T-cell (primary cell): ENCODE measurements around the gene FA2H. TPM values are rescaled to one million over a fixed set of nuclear protein-coding genes. Genes with fewer than 3 reads are reported as not detected.
"Not testable (repeated sequence)": the region's sequence is repeated elsewhere in the genome, so short reads cannot be mapped to it uniquely, and the experiment has no call there.

Experiments
- ATAC-seq, 4 experiments: fragments of 200-7000 bp in 3 of 4; fragments of 150-1000 bp in 1 of 4; cut with Tn5 transposase; replicated peaks in 1 of 4; 1 replicate in 3 of 4; 2 replicates in 1 of 4; pipeline ENCODE4 v1.10.0; 2021; ENCODE audit warnings: moderate library complexity in 3 of 4, mild to moderate bottlenecking in 2 of 4, moderate number of reproducible peaks in 1 of 4
- CTCF ChIA-PET, 2 donors: fragments of 300-600 bp; sonication (Branson Sonifier 250); formaldehyde crosslinking; loops; one replicate each; lab custom pipeline; 2022; ENCODE audit warnings: antibody characterized with exemption in 2 of 2; lab: Charles Lee
- POLR2A ChIA-PET, 2 donors: fragments of 300-600 bp; sonication (Branson Sonifier 250); formaldehyde crosslinking; loops; one replicate each; lab custom pipeline; 2022; ENCODE audit warnings: antibody characterized with exemption in 2 of 2; lab: Charles Lee
- DNase-seq, 35 experiments: peaks; one replicate each; pipeline versions ENCODE4 v3.0.0 to v3.0.0-alpha.2; 2013 to 2023
- H3K27ac ChIP-seq: one replicate; pipeline ENCODE4 v1.5.1; 2013; ENCODE audit warnings: low read length
- H3K27me3 ChIP-seq, 2 experiments: replicated peaks in 1 of 2; 1 replicate in 1 of 2; 2 replicates in 1 of 2; pipeline versions ENCODE4 v1.6.1 to v1.7.0; 2013; ENCODE audit warnings: low read length in 1 of 2, mixed read lengths in 1 of 2; ENCODE audit not compliant: control insufficient read depth in 2 of 2, insufficient read depth in 2 of 2; ENCODE audit errors: extremely low read depth in 1 of 2
- H3K36me3 ChIP-seq, 2 donors: 1 replicate in 1 of 2; 2 replicates in 1 of 2; pipeline versions ENCODE4 v1.6.1 to v1.7.0; 2013; ENCODE audit warnings: low read length in 1 of 2; ENCODE audit not compliant: control insufficient read depth in 2 of 2, insufficient read depth in 1 of 2; ENCODE audit errors: extremely low read depth in 1 of 2
- H3K4me1 ChIP-seq, 2 experiments: 1 replicate in 1 of 2; 2 replicates in 1 of 2; pipeline versions ENCODE4 v1.6.1 to v1.7.0; 2013; ENCODE audit warnings: low read length in 2 of 2, mixed read lengths in 1 of 2; ENCODE audit not compliant: insufficient read depth in 2 of 2, control insufficient read depth in 1 of 2; ENCODE audit errors: extremely low read depth in 1 of 2
- H3K4me3 ChIP-seq, 2 donors: 1 replicate in 1 of 2; 2 replicates in 1 of 2; pipeline versions ENCODE4 v1.5.1 to v1.7.0; 2013; ENCODE audit warnings: mild to moderate bottlenecking in 2 of 2, low read length in 1 of 2, moderate library complexity in 1 of 2; ENCODE audit not compliant: control insufficient read depth in 1 of 2; ENCODE audit errors: extremely low read depth in 1 of 2
- H3K9me3 ChIP-seq: 2 replicates; pipeline ENCODE4 v1.7.0; 2013
- H3K27ac Mint-ChIP-seq, 2 donors: one replicate each; pipeline ENCODE4 v1.8.0; 2020 to 2021; ENCODE audit warnings: mild to moderate bottlenecking in 2 of 2, mixed read lengths in 2 of 2
- H3K27me3 Mint-ChIP-seq, 2 donors: one replicate each; pipeline ENCODE4 v1.8.0; 2021 to 2022; ENCODE audit warnings: mixed read lengths in 2 of 2
- H3K36me3 Mint-ChIP-seq: one replicate; pipeline ENCODE4 v1.8.0; 2021; ENCODE audit warnings: mixed read lengths
- H3K4me1 Mint-ChIP-seq, 3 donors: one replicate each; pipeline ENCODE4 v1.8.0; 2020 to 2022; ENCODE audit warnings: mixed read lengths in 3 of 3, mild to moderate bottlenecking in 1 of 3
- H3K4me3 Mint-ChIP-seq, 3 donors: one replicate each; pipeline ENCODE4 v1.8.0; 2020 to 2022; ENCODE audit warnings: mild to moderate bottlenecking in 3 of 3, mixed read lengths in 3 of 3, moderate library complexity in 3 of 3
- H3K9me3 Mint-ChIP-seq, 3 donors: one replicate each; pipeline ENCODE4 v1.8.0; 2020 to 2022; ENCODE audit warnings: mixed read lengths in 3 of 3
- WGBS: methylation state at CpG from one replicate; pipeline ENCODE4 v1.1.5; 2013; ENCODE audit warnings: missing lambda C conversion rate; ENCODE audit not compliant: insufficient coverage; 5-methylcytosine and 5-hydroxymethylcytosine counted together
- total RNA-seq, 35 experiments: library from RNA in 6 of 35; stranded (reverse) in 6 of 35; fragments of 120-200 nt in 1 of 35; gene quantifications; one replicate each; pipeline versions ENCODE4 v1.2.1 to v1.2.4 and lab custom pipeline; 2013 to 2026

Gene FA2H
- total RNA-seq, 5 donors from 2014 or later (not counting 1 experiment from before 2014, with no cell fraction given) = 0.23 to 0.39 (median 0.35) TPM; not detected in 2

DNA sequence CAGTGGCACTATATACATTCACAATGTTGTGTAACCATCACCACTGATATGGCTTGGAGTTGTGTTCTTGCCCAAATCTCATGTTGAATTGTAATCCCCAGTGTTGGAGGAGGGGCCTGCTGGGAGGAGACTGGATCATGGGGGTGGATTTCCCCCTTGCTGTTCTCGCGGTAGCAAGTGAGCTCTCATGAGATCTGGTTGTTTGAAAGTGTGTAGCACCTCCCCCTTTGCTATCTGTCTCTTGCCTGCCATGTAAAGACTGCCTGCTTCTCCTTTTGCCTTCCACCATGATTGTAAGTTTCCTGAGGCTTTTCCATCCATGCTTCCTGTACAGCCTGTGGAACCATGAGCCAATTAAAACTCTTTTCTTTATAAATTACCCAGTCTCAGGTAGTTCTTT is 17.1 kb upstream of the FA2H start:
- CTCF ChIA-PET = not testable (repeated sequence)

GRCh38 chr16:74788108-74788507 is 13.5 kb upstream of the FA2H start:
- no peaks in the 10 kb centered on the region for H3K4me1 Mint-ChIP-seq
- DNase-seq (no peak), ATAC-seq (no peak)
- H3K9me3 Mint-ChIP-seq = peaks cover 0 to 2% (median 0%) of the 10 kb centered on the region in 3 donors
- Histone ChIP-seq H3K9me3 (no peaks in the 10 kb centered on the region), H3K27ac (no peak overlapping the region), H3K36me3 (no peaks in the 10 kb centered on the region), H3K4me3 (no peak overlapping the region), H3K4me1 (no peaks in the 10 kb centered on the region), H3K27me3 (peaks cover 0 to 3% of the 10 kb centered on the region in 2 experiments)
- ChIA-PET CTCF (no interaction called here), POLR2A (no interaction called here)
- no peak overlapping the region for H3K27ac Mint-ChIP-seq
- peaks cover 8 to 16% of the 10 kb centered on the region in 2 donors for H3K27me3 Mint-ChIP-seq
- H3K4me3 Mint-ChIP-seq = no peak overlapping the region
- no peaks in the 10 kb centered on the region for H3K36me3 Mint-ChIP-seq
- 82% methylated on average over 2 of the region's 7 CpGs for WGBS

More for the DNA sequence above, 17.1 kb upstream of the FA2H start:
- H3K27ac Mint-ChIP-seq, H3K4me1 Mint-ChIP-seq, H3K4me3 ChIP-seq, H3K9me3 Mint-ChIP-seq, DNase-seq, POLR2A ChIA-PET, ATAC-seq, H3K4me1 ChIP-seq, H3K4me3 Mint-ChIP-seq, H3K9me3 ChIP-seq, H3K27me3 ChIP-seq, H3K36me3 ChIP-seq, H3K27ac ChIP-seq, H3K36me3 Mint-ChIP-seq: not testable (repeated sequence)
- peaks cover 21 to 33% of the 10 kb centered on the region in 2 donors for H3K27me3 Mint-ChIP-seq
- 90% methylated on average over 2 of the region's 2 CpGs for WGBS

GRCh38 chr16:74785031-74785430 is 10.4 kb upstream of the FA2H start:
- H3K4me1 Mint-ChIP-seq = no peaks in the 10 kb centered on the region
- H3K27me3 ChIP-seq = peaks cover 0 to 3% of the 10 kb centered on the region in 2 experiments
- no peaks in the 10 kb centered on the region for H3K4me1 ChIP-seq
- H3K4me3 ChIP-seq = no peak overlapping the region
- H3K36me3 Mint-ChIP-seq = no peaks in the 10 kb centered on the region
- no peak for DNase-seq
- ChIA-PET POLR2A (no interaction called here), CTCF (no interaction called here)
- H3K27ac Mint-ChIP-seq = no peak overlapping the region
- WGBS = 84% methylated on average over 3 of the region's 4 CpGs
- ATAC-seq = no peak
- H3K27ac ChIP-seq = no peak overlapping the region
- H3K36me3 ChIP-seq = no peaks in the 10 kb centered on the region
- no peak overlapping the region for H3K4me3 Mint-ChIP-seq
- no peaks in the 10 kb centered on the region for H3K9me3 ChIP-seq
- no peaks in the 10 kb centered on the region for H3K9me3 Mint-ChIP-seq
- H3K27me3 Mint-ChIP-seq = peaks cover 8 to 14% of the 10 kb centered on the region in 2 donors

DNA sequence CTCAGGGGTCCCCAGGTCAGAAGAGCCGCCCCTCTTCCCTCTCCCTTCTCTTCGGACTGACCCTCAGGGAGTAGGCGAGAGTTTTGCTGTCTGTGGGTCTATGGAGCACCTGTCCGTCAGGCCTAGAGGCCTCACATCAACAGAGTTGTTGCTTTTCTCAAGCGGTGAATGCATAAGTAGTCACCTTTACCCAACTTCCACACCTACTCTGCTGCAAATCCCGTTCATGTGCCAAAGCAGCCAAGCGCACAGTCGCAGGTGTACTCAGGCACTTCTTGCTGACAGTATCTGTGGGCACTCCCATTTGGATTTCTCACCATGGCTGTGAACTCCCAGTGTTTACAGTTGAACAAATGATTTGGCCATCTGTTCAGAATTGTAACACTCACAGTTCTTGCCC is 4.0 kb upstream of the FA2H start:
- peaks cover 0 to 31% of the 10 kb centered on the region in 2 experiments for H3K27me3 ChIP-seq
- ChIA-PET CTCF (no interaction called here), POLR2A (no interaction called here)
- peaks cover 20 to 23% of the 10 kb centered on the region in 2 donors for H3K27me3 Mint-ChIP-seq
- DNase-seq = no peak
- H3K27ac Mint-ChIP-seq = no peak overlapping the region
- WGBS = 88% methylated on average over 7 of the region's 8 CpGs
- H3K9me3 ChIP-seq = no peaks in the 10 kb centered on the region
- H3K36me3 ChIP-seq = no peaks in the 10 kb centered on the region
- ATAC-seq = no peak
- peaks cover 4 to 9% of the 10 kb centered on the region in 2 experiments for H3K4me1 ChIP-seq
- H3K27ac ChIP-seq = no peak overlapping the region
- no peak overlapping the region for H3K4me3 ChIP-seq
- H3K4me1 Mint-ChIP-seq = peaks cover 6 to 11% (median 11%) of the 10 kb centered on the region in 3 donors
- no peak overlapping the region for H3K4me3 Mint-ChIP-seq
- H3K9me3 Mint-ChIP-seq = no peaks in the 10 kb centered on the region
- H3K36me3 Mint-ChIP-seq = no peaks in the 10 kb centered on the region

DNA sequence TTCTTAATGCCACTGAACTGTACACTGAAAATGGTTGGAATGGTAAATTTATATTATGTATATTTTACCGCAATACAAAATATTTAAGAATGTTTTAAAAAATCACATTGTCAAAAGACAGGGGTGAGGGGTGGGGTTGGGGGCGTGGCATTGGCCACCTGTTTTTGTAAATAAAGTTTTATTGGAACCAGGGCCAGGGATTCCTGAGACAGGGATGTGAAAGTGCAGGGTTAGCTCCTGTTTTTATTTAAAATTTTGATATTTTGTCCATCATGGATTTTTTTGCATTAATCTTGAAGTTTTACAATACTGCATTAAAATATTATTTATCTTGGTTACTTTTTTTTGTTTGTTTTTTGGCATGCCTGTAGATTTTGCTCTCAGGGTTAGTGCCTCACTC is 2.3 kb upstream of the FA2H start:
- H3K27ac Mint-ChIP-seq = no peak overlapping the region
- Histone ChIP-seq H3K4me1 (peaks cover 4 to 9% of the 10 kb centered on the region in 2 experiments), H3K27me3 (peaks cover 0 to 40% of the 10 kb centered on the region in 2 experiments), H3K36me3 (no peaks in the 10 kb centered on the region), H3K9me3 (no peaks in the 10 kb centered on the region), H3K4me3 (no peak overlapping the region), H3K27ac (no peak overlapping the region)
- peaks cover 32 to 37% of the 10 kb centered on the region in 2 donors for H3K27me3 Mint-ChIP-seq
- CTCF ChIA-PET = no interaction called here
- POLR2A ChIA-PET = no interaction called here
- WGBS = 80% methylated on average over 1 of the region's 2 CpGs
- no peaks in the 10 kb centered on the region for H3K36me3 Mint-ChIP-seq
- DNase-seq = no peak
- no peak overlapping the region for H3K4me3 Mint-ChIP-seq
- peaks cover 8 to 15% (median 12%) of the 10 kb centered on the region in 3 donors for H3K4me1 Mint-ChIP-seq
- no peak for ATAC-seq
- no peaks in the 10 kb centered on the region for H3K9me3 Mint-ChIP-seq

- ChIA-PET CTCF (no interaction called here), POLR2A (interaction anchor here in 1 of 2 donors (0.6 kb wide), 2 partner anchors 76 to 408 kb away, joined by 4 to 5 read pairs; no protein-coding TSS in a partner anchor)
- Histone ChIP-seq H3K4me3 (peak overlapping the region; percentile 12 to 58), H3K27me3 (peaks cover 0 to 51% of the 10 kb centered on the region in 2 experiments), H3K9me3 (no peaks in the 10 kb centered on the region), H3K27ac (no peak overlapping the region), H3K36me3 (no peaks in the 10 kb centered on the region), H3K4me1 (peaks cover 4 to 9% of the 10 kb centered on the region in 2 experiments)
- WGBS = no CpG with 5 or more reads among the region's 5 CpGs
- Mint-ChIP-seq H3K27ac (no peak overlapping the region), H3K36me3 (no peaks in the 10 kb centered on the region), H3K27me3 (peaks cover 34 to 43% of the 10 kb centered on the region in 2 donors), H3K4me1 (peaks cover 8 to 17% (median 12%) of the 10 kb centered on the region in 3 donors), H3K9me3 (no peaks in the 10 kb centered on the region), H3K4me3 (peak overlapping the region; percentile 17 to 58 (median 41))
- DNase-seq (no peak), ATAC-seq (no peak)
Measured at GRCh38 chr16:74775255-74775654, 635 bp upstream of the FA2H start.
